ENCODE results near the gene DCK. TPM values are rescaled to one million over a fixed set of nuclear protein-coding genes. Genes with fewer than 3 reads are reported as not detected.

The DCK gene
- total RNA-seq, 4 donors from 2014 or later, result 8.5 to 22.1 (median 15.9) TPM

DNA sequence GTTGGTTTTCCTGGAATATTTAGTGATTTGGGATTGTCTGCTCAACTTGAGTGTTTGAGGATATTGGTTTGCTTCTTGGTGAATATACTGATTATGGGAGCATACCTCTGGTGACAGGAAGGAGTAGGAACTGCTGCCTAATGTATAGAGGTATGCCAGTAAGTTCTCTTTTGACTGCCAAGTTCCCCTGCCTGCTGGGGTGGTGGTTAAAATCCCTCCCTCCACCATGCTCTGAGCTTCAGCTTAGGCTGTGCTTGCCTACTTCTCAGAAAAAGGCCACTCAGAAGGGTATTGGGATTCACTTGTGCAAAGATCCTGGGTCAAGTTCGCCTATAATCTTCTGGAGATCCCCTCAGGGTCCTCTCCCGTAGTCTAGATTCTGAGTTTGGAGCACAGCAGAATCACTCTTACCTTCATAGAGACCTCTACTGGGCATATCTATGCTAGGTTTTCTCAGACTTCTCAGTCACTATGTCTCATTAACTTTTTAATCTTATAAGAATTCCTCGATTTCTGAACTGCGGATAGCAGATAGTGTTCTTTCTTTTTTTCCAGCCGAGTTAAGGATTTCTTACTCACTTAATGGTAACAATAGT, 44.7 kb upstream of the DCK start:
- TF ChIP-seq, protein P1, sequence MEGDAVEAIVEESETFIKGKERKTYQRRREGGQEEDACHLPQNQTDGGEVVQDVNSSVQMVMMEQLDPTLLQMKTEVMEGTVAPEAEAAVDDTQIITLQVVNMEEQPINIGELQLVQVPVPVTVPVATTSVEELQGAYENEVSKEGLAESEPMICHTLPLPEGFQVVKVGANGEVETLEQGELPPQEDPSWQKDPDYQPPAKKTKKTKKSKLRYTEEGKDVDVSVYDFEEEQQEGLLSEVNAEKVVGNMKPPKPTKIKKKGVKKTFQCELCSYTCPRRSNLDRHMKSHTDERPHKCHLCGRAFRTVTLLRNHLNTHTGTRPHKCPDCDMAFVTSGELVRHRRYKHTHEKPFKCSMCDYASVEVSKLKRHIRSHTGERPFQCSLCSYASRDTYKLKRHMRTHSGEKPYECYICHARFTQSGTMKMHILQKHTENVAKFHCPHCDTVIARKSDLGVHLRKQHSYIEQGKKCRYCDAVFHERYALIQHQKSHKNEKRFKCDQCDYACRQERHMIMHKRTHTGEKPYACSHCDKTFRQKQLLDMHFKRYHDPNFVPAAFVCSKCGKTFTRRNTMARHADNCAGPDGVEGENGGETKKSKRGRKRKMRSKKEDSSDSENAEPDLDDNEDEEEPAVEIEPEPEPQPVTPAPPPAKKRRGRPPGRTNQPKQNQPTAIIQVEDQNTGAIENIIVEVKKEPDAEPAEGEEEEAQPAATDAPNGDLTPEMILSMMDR (IDR thresholded peaks at IDR 0.05), result no peak
- TF ChIP-seq POLR2A (IDR thresholded peaks at IDR 0.05), result no peak
- intact Hi-C loops (cut with DNase I), result no loop called here

GRCh38 chr4:70954032-70954431, 39.4 kb upstream of the DCK start:
- no peak for DNase-seq
- intact Hi-C loops (cut with DNase I), result no loop called here
- WGBS, 2 donors, result 58 to 94% methylated on average over 1 of the region's 1 CpG

More for the DNA sequence above, 44.7 kb upstream of the DCK start:
- no peak for DNase-seq
- no peaks in the 10 kb centered on the region for H3K27me3 ChIP-seq
- 72 to 73% methylated on average over 5 of the region's 5 CpGs for WGBS, 2 donors
- H3K4me3 ChIP-seq, result no peak overlapping the region
- H3K27ac ChIP-seq, result no peak overlapping the region
- H3K4me1 ChIP-seq, result no peaks in the 10 kb centered on the region
- H3K36me3 ChIP-seq, result no peaks in the 10 kb centered on the region
- no peaks in the 10 kb centered on the region for H3K9me3 ChIP-seq

GRCh38 chr4:70956549-70957210, 36.8 kb upstream of the DCK start:
- Histone ChIP-seq H3K4me1 (no peaks in the 10 kb centered on the region), H3K36me3 (peaks cover 0 to 22% (median 0%) of the 10 kb centered on the region in 3 donors), H3K27me3 (no peaks in the 10 kb centered on the region), H3K27ac (no peak overlapping the region), H3K9me3 (no peaks in the 10 kb centered on the region), H3K4me3 (no peak overlapping the region)
- WGBS, 2 donors, result 80 to 84% methylated on average over 5 of the region's 5 CpGs
- intact Hi-C loops (cut with DNase I), result no loop called here
- no peak for DNase-seq
- TF ChIP-seq, protein P1 (IDR thresholded peaks at IDR 0.05), result no peak
- no peak for TF ChIP-seq POLR2A (IDR thresholded peaks at IDR 0.05)

More at GRCh38 chr4:70954032-70954431, 39.4 kb upstream of the DCK start:
- Histone ChIP-seq H3K27ac (no peak overlapping the region), H3K27me3 (no peaks in the 10 kb centered on the region), H3K9me3 (no peaks in the 10 kb centered on the region), H3K4me3 (no peak overlapping the region), H3K36me3 (peaks cover 0 to under 1% (median 0%) of the 10 kb centered on the region in 3 donors), H3K4me1 (no peaks in the 10 kb centered on the region)
- TF ChIP-seq, protein P1 (IDR thresholded peaks at IDR 0.05), result no peak
- no peak for TF ChIP-seq POLR2A (IDR thresholded peaks at IDR 0.05)

- Histone ChIP-seq H3K9me3 (no peaks in the 10 kb centered on the region), H3K36me3 (peaks cover 0 to 27% (median 0%) of the 10 kb centered on the region in 3 donors), H3K4me1 (no peaks in the 10 kb centered on the region), H3K27ac (no peak overlapping the region), H3K27me3 (no peaks in the 10 kb centered on the region), H3K4me3 (no peak overlapping the region)
- DNase-seq, result no peak
- WGBS, 2 donors, result 47 to 81% methylated on average over 3 of the region's 3 CpGs
- no peak for TF ChIP-seq POLR2A (IDR thresholded peaks at IDR 0.05)
- TF ChIP-seq, protein P1 (IDR thresholded peaks at IDR 0.05), result no peak
- intact Hi-C loops (cut with DNase I), result no loop called here
Measured at GRCh38 chr4:70958681-70959080, 34.8 kb upstream of the DCK start.

GRCh38 chr4:70969076-70969475, 24.4 kb upstream of the DCK start:
- Histone ChIP-seq H3K4me1 (no peaks in the 10 kb centered on the region), H3K4me3 (no peak overlapping the region), H3K27me3 (no peaks in the 10 kb centered on the region), H3K36me3 (peaks cover 0 to 54% (median 0%) of the 10 kb centered on the region in 3 donors), H3K9me3 (no peaks in the 10 kb centered on the region), H3K27ac (no peak overlapping the region)
- intact Hi-C loops (cut with DNase I), result no loop called here
- 50 to 56% methylated on average over 7 of the region's 7 CpGs for WGBS, 2 donors
- no peak for DNase-seq
- TF ChIP-seq, protein P1 (IDR thresholded peaks at IDR 0.05), result no peak
- TF ChIP-seq POLR2A (IDR thresholded peaks at IDR 0.05), result no peak
